ENCODE data around the gene SCN4A. TPM values are rescaled to one million over a fixed set of nuclear protein-coding genes. Genes with fewer than 3 reads are reported as not detected.

The SCN4A gene
- total and polyA plus RNA-seq, 2 of the 13 experiments (the other 11 are each of a cell fraction or from before 2014, with no cell fraction given), result 0.02 to 0.03 TPM

GRCh38 chr17:64009571-64010402 is 37.1 kb upstream of the SCN4A start (continued):
- TF ChIP-seq ZFX (CRISPR knock-in tag; IDR thresholded peaks at IDR 0.05; ENCODE audit: low read depth), result 0 out of 2 replicates have a peak, but pooled peaks have one; percentile 38
- TF ChIP-seq RARA (CRISPR knock-in tag; IDR thresholded peaks at IDR 0.05), result no peak
- TF ChIP-seq ZNF350 (CRISPR knock-in tag; IDR thresholded peaks at IDR 0.05; ENCODE audit: borderline replicate concordance, low read depth), result no peak
- TF ChIP-seq TMF1 (CRISPR knock-in tag; IDR thresholded peaks at IDR 0.05; ENCODE audit: low read depth), result no peak
- 0 out of 2 replicates have a peak, but pooled peaks have one; percentile 52 for TF ChIP-seq TOPORS (CRISPR knock-in tag; IDR thresholded peaks at IDR 0.05)
- TF ChIP-seq ZNF382 (CRISPR knock-in tag; IDR thresholded peaks at IDR 0.05; ENCODE audit: borderline replicate concordance), result no peak
- no peak for TF ChIP-seq SP2 (CRISPR knock-in tag; IDR thresholded peaks at IDR 0.05)
- TF ChIP-seq XRCC5 (optimal IDR thresholded peaks at IDR 0.05; ENCODE audit: low read length), result no peak
- no peak for TF ChIP-seq ZNF331 (CRISPR knock-in tag; IDR thresholded peaks at IDR 0.05)
- TF ChIP-seq, protein P1, sequence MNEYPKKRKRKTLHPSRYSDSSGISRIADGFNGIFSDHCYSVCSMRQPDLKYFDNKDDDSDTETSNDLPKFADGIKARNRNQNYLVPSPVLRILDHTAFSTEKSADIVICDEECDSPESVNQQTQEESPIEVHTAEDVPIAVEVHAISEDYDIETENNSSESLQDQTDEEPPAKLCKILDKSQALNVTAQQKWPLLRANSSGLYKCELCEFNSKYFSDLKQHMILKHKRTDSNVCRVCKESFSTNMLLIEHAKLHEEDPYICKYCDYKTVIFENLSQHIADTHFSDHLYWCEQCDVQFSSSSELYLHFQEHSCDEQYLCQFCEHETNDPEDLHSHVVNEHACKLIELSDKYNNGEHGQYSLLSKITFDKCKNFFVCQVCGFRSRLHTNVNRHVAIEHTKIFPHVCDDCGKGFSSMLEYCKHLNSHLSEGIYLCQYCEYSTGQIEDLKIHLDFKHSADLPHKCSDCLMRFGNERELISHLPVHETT (CRISPR knock-in tag; conservative IDR thresholded peaks at IDR 0.05), result no peak
- TF ChIP-seq ATF7-NPFF (CRISPR knock-in tag; IDR thresholded peaks at IDR 0.05; ENCODE audit: low read depth), result no peak
- no peak for TF ChIP-seq HCFC1 (IDR thresholded peaks at IDR 0.05; ENCODE audit: low read depth, low read length)
- no peak for TF ChIP-seq ZNF615 (CRISPR knock-in tag; IDR thresholded peaks at IDR 0.05; ENCODE audit: borderline replicate concordance)
- no peak for TF ChIP-seq ZNF878 (CRISPR knock-in tag; IDR thresholded peaks at IDR 0.05)
- no peak for TF ChIP-seq PHF20 (CRISPR knock-in tag; IDR thresholded peaks at IDR 0.05)
- TF ChIP-seq MAFF (IDR thresholded peaks at IDR 0.05; ENCODE audit: low read depth, low read length), result 0 out of 2 replicates have a peak, but pooled peaks have one; percentile 2
- TF ChIP-seq BCL6 (CRISPR knock-in tag; IDR thresholded peaks at IDR 0.05), result no peak
- TF ChIP-seq CEBPG (CRISPR knock-in tag; IDR thresholded peaks at IDR 0.05), result 0 out of 2 replicates have a peak, but pooled peaks have one; percentile 1
- TF ChIP-seq ZNF557 (CRISPR knock-in tag; IDR thresholded peaks at IDR 0.05), result no peak
- TF ChIP-seq ELF3 (CRISPR knock-in tag; IDR thresholded peaks at IDR 0.05), result 0 out of 2 replicates have a peak, but pooled peaks have one; percentile 12
- TF ChIP-seq ATF1 (CRISPR knock-in tag; IDR thresholded peaks at IDR 0.05), result no peak
- TF ChIP-seq KAT2B (IDR thresholded peaks at IDR 0.05; ENCODE audit: borderline replicate concordance, low read depth, low read length), result no peak
- TF ChIP-seq RARG (CRISPR knock-in tag; IDR thresholded peaks at IDR 0.05; ENCODE audit: low read depth), result no peak
- no peak for TF ChIP-seq ARHGAP35 (CRISPR knock-in tag; IDR thresholded peaks at IDR 0.05; ENCODE audit: borderline replicate concordance)

Data from HepG2 (cell line).